SK-MEL-5 (cell line): ENCODE measurements around the gene MBOAT2. TPM values are rescaled to one million over a fixed set of nuclear protein-coding genes. Genes with fewer than 3 reads are reported as not detected.
"Not testable (repeated sequence)": the region's sequence is repeated elsewhere in the genome, so short reads cannot be mapped to it uniquely, and the experiment has no call there.

Experiments
- DNase-seq: peaks from one replicate; pipeline ENCODE4 v3.0.0-alpha.2; 2016; ENCODE audit warnings: low read depth, low spot score
- in situ Hi-C: cut with HindIII; loops from 2 replicates; pipeline ENCODE4 v1.10.0; 2016; ENCODE audit warnings: low sequenced_read_pairs, high pct_unique_total_duplicates, low pct_unique_long_range_greater_than_20kb
- total RNA-seq: library from RNA; depleted of rRNA; stranded (reverse); fragments of >200 nt; shearing (Covaris generic); gene quantifications from 2 replicates; pipeline ENCODE4 v1.2.3, GENCODE V29; 2014

Gene MBOAT2
- total RNA-seq, 1 experiment from 2014 or later = 11.5 TPM

- DNase-seq = no peak
- in situ Hi-C loops = no loop called here
Observed at GRCh38 chr2:8980096-8980495, 23.4 kb downstream of the MBOAT2 start.

DNA sequence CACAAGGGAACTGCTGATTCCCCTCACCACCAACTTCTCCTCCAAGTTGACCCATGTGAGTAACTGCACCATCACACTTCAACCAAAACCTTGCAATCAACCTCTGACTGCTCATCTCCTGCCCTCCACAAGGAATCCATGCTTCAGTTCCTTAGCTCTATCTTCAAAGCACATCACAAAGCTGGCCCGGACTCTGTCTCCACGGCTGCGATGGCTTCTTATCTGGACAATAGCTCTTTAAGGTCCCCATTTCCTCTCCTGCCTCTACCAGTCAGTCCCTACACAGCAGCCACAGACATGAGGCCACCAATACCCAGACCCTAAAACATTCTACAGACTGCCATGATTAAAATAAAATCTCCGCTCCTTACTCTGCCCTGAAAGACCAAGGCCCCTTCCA, 25.7 kb downstream of the MBOAT2 start:
- no peak for DNase-seq
- in situ Hi-C loops = no loop called here

- in situ Hi-C loops = no loop called here
- DNase-seq = no peak
Observed at GRCh38 chr2:8976442-8977259, 26.8 kb downstream of the MBOAT2 start.

- DNase-seq = no peak
- in situ Hi-C loops = no loop called here
Observed at GRCh38 chr2:8974016-8974415, 29.5 kb downstream of the MBOAT2 start.

- in situ Hi-C loops, DNase-seq: not testable (repeated sequence)
Observed at GRCh38 chr2:8973017-8973416, 30.5 kb downstream of the MBOAT2 start.

DNA sequence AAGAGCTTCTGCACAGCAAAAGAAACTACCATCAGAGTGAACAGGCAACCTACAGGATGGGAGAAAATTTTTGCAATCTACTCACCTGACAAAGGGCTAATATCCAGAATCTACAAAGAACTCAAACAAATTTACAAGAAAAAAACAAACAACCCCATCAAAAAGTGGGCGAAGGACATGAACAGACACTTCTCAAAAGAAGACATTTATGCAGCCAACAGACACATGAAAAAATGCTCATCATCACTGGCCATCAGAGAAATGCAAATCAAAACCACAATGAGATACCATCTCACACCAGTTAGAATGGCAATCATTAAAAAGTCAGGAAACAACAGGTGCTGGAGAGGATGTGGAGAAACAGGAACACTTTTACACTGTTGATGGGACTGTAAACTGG, 30.9 kb downstream of the MBOAT2 start:
- in situ Hi-C loops, DNase-seq: not testable (repeated sequence)

- DNase-seq, in situ Hi-C loops: not testable (repeated sequence)
Observed at GRCh38 chr2:8969348-8969747, 34.1 kb downstream of the MBOAT2 start.

- DNase-seq = no peak
- in situ Hi-C loops = no loop called here
Observed at GRCh38 chr2:8966123-8966908, 37.2 kb downstream of the MBOAT2 start.

GRCh38 chr2:8965216-8965969, 38.1 kb downstream of the MBOAT2 start:
- in situ Hi-C loops = no loop called here
- no peak for DNase-seq

DNA sequence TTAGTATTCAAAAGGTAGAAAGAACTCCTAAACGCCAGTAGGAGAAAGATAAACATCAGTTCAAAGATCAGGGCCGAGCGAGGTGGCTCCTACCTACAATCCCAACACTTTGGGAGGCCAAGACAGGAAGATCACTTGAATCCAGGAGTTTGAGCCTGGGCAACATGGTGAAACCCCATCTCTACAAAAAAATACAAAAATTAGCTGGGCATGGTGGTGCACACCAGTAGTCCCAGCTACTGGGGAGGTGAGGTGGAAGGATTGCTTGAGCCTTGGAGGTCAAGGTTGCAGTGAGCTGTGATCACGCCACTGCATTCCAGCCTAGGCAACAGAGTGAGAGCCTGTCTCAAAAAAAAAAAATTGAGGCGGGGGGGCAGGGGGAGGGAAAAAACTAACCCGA, 40.6 kb downstream of the MBOAT2 start:
- in situ Hi-C loops = no loop called here

GRCh38 chr2:8957628-8958027, 45.9 kb downstream of the MBOAT2 start:
- in situ Hi-C loops = no loop called here
- peak; percentile 16 for DNase-seq

More for the DNA sequence above, 40.6 kb downstream of the MBOAT2 start:
- DNase-seq = no peak

DNA sequence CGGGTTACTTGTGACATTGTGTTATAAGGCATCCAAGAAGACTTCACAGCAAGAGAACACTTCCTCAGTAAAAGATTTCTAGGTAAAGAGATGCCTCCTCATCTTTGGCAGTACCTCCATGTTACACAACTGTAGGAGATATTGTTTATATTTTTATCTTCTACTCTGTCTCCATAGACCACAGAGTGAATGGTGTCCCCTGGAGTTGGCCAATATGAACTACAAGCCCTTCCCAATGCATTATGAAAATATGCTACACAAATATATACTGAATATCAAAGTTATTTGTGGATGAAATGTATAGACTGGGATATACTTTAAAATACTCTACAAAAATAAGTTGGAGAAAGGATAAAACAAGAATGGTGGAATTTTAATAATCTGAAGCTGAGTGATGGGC, 46.7 kb downstream of the MBOAT2 start:
- no peak for DNase-seq
- in situ Hi-C loops = no loop called here

DNA sequence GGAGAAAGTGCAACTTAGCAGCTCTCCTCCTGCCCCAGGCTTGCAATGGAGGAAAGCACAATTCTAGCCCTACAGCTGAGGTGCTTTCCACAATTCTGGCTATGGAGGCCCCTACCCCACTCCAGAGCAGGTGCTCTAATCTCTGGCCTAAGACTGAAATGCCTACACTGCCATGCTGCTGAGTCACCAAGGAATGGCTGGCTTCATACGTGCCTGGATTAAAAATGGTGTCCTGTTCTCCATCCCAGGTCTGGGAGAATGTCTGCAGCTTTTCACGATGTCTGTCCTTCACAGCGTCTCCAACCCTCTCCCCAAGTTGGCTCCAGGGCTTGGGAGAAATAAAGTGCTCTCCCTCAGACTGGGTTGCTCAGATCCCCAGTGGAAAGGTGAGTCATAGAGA, 48.5 kb downstream of the MBOAT2 start:
- no peak for DNase-seq
- in situ Hi-C loops = no loop called here

DNA sequence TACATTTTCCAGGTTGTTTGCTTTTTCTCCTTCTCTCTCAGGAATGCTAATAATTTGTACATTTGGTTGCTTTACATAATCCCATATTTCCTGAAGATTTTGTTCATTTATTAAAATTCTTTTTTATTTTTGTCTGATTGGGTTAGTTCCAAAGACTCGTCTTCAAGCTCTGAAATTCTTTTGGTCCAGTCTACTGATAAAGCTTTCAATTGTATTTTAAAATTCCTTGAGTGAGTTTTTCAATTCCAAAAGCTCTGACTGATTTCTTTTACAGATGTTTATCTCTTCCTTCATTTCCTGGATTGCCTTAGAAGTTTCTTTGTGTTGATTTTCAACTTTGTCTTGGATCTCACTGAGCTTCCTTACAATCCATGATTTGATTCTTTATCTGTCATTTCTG, 50.0 kb downstream of the MBOAT2 start:
- in situ Hi-C loops = no loop called here
- no peak for DNase-seq

GRCh38 chr2:8939486-8940114, 63.9 kb downstream of the MBOAT2 start:
- no peak for DNase-seq
- in situ Hi-C loops = no loop called here

- DNase-seq = no peak
- in situ Hi-C loops = no loop called here
Observed at GRCh38 chr2:8938384-8938783, 65.1 kb downstream of the MBOAT2 start.

- in situ Hi-C loops = no loop called here
- DNase-seq = no peak
Observed at GRCh38 chr2:8935982-8936381, 67.5 kb downstream of the MBOAT2 start.

GRCh38 chr2:8934338-8934737, 69.1 kb downstream of the MBOAT2 start:
- in situ Hi-C loops = no loop called here

More at GRCh38 chr2:8934338-8934737, 69.1 kb downstream of the MBOAT2 start:
- DNase-seq = no peak
